DOHH2 (cell line): ENCODE results near the gene SLN.

ENCODE experiments used
- H3F3A ChIP-seq: fragments of 200-600 bp; sonication (generic), shearing (Covaris generic); 2 replicates; pipeline ENCODE4 v1.6.0; 2016; ENCODE audit warnings: antibody characterized with exemption, mild to moderate bottlenecking; ENCODE audit not compliant: control insufficient read depth, insufficient read depth
- H3K27ac ChIP-seq: fragments of 200-600 bp; sonication (generic); 2 replicates; pipeline ENCODE4 v1.5.1; 2014; ENCODE audit warnings: low read depth, mild to moderate bottlenecking, low read length, moderate library complexity
- H3K27me3 ChIP-seq: fragments of 200-600 bp; sonication (generic); 2 replicates; pipeline ENCODE4 v1.6.1; 2014; ENCODE audit warnings: mild to moderate bottlenecking, low read length, mixed read lengths; ENCODE audit not compliant: control insufficient read depth
- H3K36me3 ChIP-seq: fragments of 200-600 bp; sonication (generic); 2 replicates; pipeline ENCODE4 v1.6.1; 2014; ENCODE audit warnings: mild to moderate bottlenecking, low read length, moderate library complexity, mixed read lengths; ENCODE audit not compliant: control insufficient read depth
- H3K4me1 ChIP-seq: fragments of 200-600 bp; sonication (generic); 2 replicates; pipeline ENCODE4 v1.6.1; 2014; ENCODE audit warnings: mild to moderate bottlenecking, low read length, mixed read lengths; ENCODE audit not compliant: control insufficient read depth
- H3K4me2 ChIP-seq: fragments of 200-600 bp; sonication (generic); 2 replicates; pipeline ENCODE4 v1.6.0; 2014; ENCODE audit warnings: mild to moderate bottlenecking, low read length, moderate library complexity
- H3K4me3 ChIP-seq: fragments of 200-600 bp; sonication (generic); 2 replicates; pipeline ENCODE4 v1.5.1; 2014; ENCODE audit warnings: mild to moderate bottlenecking, low read length, mixed read lengths
- H3K79me2 ChIP-seq: fragments of 200-600 bp; sonication (generic); 2 replicates; pipeline ENCODE4 v1.6.1; 2014; ENCODE audit warnings: mild to moderate bottlenecking, low read length, mixed read lengths; ENCODE audit not compliant: control insufficient read depth
- H3K9me2 ChIP-seq: fragments of 200-600 bp; sonication (generic); replicated peaks from 2 replicates; pipeline ENCODE4 v1.6.1; 2014; ENCODE audit warnings: mild to moderate bottlenecking, low read length, mixed read lengths; ENCODE audit not compliant: control insufficient read depth
- H3K9me3 ChIP-seq: fragments of 200-600 bp; sonication (generic); 2 replicates; pipeline ENCODE4 v1.6.1; 2014; ENCODE audit warnings: antibody characterized with exemption, low read length, mixed read lengths; ENCODE audit not compliant: control insufficient read depth, insufficient read depth
- H4K20me1 ChIP-seq: fragments of 200-600 bp; sonication (generic); 2 replicates; pipeline ENCODE4 v1.6.0; 2014; ENCODE audit warnings: low read depth, mild to moderate bottlenecking, antibody characterized with exemption, low read length, moderate library complexity; ENCODE audit not compliant: control insufficient read depth, insufficient read depth
- CTCF ChIP-seq: fragments of 200-600 bp; sonication (generic); IDR thresholded peaks from one replicate; pipeline ENCODE4 v1.5.1; 2014; ENCODE audit warnings: antibody characterized with exemption, mild to moderate bottlenecking, low read depth, low read length; ENCODE audit not compliant: poor library complexity, severe bottlenecking
- EZH2phosphoT487 ChIP-seq: fragments of 200-600 bp; sonication (generic); IDR thresholded peaks from 2 replicates; pipeline ENCODE4 v1.6.1; 2017; ENCODE audit warnings: borderline replicate concordance, mild to moderate bottlenecking, antibody characterized with exemption, low read length, moderate library complexity, mixed read lengths

SLN gene

GRCh38 chr11:107677924-107678631 is 33.8 kb downstream of the SLN start:
- Histone ChIP-seq H3K9me3 (no peaks in the 10 kb centered on the region), H3K36me3 (no peaks in the 10 kb centered on the region), H3K27me3 (no peaks in the 10 kb centered on the region), H3K4me1 (no peaks in the 10 kb centered on the region), H3K9me2 (no peaks in the 10 kb centered on the region), H3K4me3 (no peak overlapping the region), H3F3A (no peaks in the 10 kb centered on the region), H4K20me1 (no peaks in the 10 kb centered on the region), H3K4me2 (no peak overlapping the region), H3K79me2 (no peaks in the 10 kb centered on the region), H3K27ac (no peak overlapping the region)
- TF ChIP-seq EZH2phosphoT487 (no peak), CTCF (no peak)

- H3K27me3 ChIP-seq: no peaks in the 10 kb centered on the region
- H3K9me2 ChIP-seq: no peaks in the 10 kb centered on the region
- H3K27ac ChIP-seq: no peak overlapping the region
- TF ChIP-seq EZH2phosphoT487: no peak
- no peak for TF ChIP-seq CTCF
- no peak overlapping the region for H3K4me2 ChIP-seq
- H3K4me3 ChIP-seq: no peak overlapping the region
- no peaks in the 10 kb centered on the region for H3F3A ChIP-seq
- no peaks in the 10 kb centered on the region for H3K79me2 ChIP-seq
- no peaks in the 10 kb centered on the region for H4K20me1 ChIP-seq
- no peaks in the 10 kb centered on the region for H3K36me3 ChIP-seq
- no peaks in the 10 kb centered on the region for H3K9me3 ChIP-seq
- no peaks in the 10 kb centered on the region for H3K4me1 ChIP-seq
Measured at GRCh38 chr11:107676336-107677057, 35.4 kb downstream of the SLN start.

- Histone ChIP-seq H3K27me3 (no peaks in the 10 kb centered on the region), H4K20me1 (no peaks in the 10 kb centered on the region), H3K36me3 (no peaks in the 10 kb centered on the region), H3K9me2 (no peaks in the 10 kb centered on the region), H3K4me2 (no peak overlapping the region), H3K79me2 (no peaks in the 10 kb centered on the region), H3K4me3 (no peak overlapping the region), H3K9me3 (no peaks in the 10 kb centered on the region), H3K4me1 (no peaks in the 10 kb centered on the region), H3K27ac (no peak overlapping the region), H3F3A (no peaks in the 10 kb centered on the region)
- TF ChIP-seq EZH2phosphoT487: no peak
- TF ChIP-seq CTCF: no peak
Measured at GRCh38 chr11:107675902-107676301, 36.0 kb downstream of the SLN start.
